Psoas muscle (tissue), 8 donors: Measurements from ENCODE around the gene UQCRHL. TPM values are rescaled to one million over a fixed set of nuclear protein-coding genes. Genes with fewer than 3 reads are reported as not detected.
"Not testable (repeated sequence)": the region's sequence is repeated elsewhere in the genome, so short reads cannot be mapped to it uniquely, and the experiment has no call there.

Experiments used
- ATAC-seq, 4 donors: fragments of 200-7000 bp; cut with Tn5 transposase; one replicate each; pipeline ENCODE4 v1.9.1; 2020; ENCODE audit warnings: moderate library complexity in 3 of 4, mild to moderate bottlenecking in 2 of 4
- DNase-seq, 2 donors: peaks; one replicate each; pipeline ENCODE4 v3.0.0-alpha.2; 2020
- H3K27ac ChIP-seq: fragments of 200-600 bp; one replicate; pipeline ENCODE4 v1.8.0; 2022
- H3K27me3 ChIP-seq, 3 donors: fragments of 200-600 bp in 1 of 3; one replicate each; pipeline versions ENCODE4 v1.6.1 to v1.8.0; 2013 to 2022; ENCODE audit warnings: low read length in 2 of 3, mild to moderate bottlenecking in 2 of 3, moderate library complexity in 1 of 3; ENCODE audit not compliant: insufficient read depth in 3 of 3
- H3K36me3 ChIP-seq, 2 donors: fragments of 200-600 bp in 1 of 2; one replicate each; pipeline versions ENCODE4 v1.6.1 to v1.8.0; 2013 to 2022; ENCODE audit warnings: low read depth in 1 of 2, mild to moderate bottlenecking in 1 of 2, moderate library complexity in 1 of 2; ENCODE audit not compliant: insufficient read depth in 1 of 2
- H3K4me1 ChIP-seq: fragments of 200-600 bp; one replicate; pipeline ENCODE4 v1.8.0; 2022
- H3K4me3 ChIP-seq: fragments of 200-600 bp; one replicate; pipeline ENCODE4 v1.8.0; 2022; ENCODE audit warnings: mild to moderate bottlenecking
- H3K9me3 ChIP-seq: fragments of 200-600 bp; one replicate; pipeline ENCODE4 v1.8.0; 2022
- CTCF ChIP-seq: fragments of 200-600 bp; IDR thresholded peaks from one replicate; pipeline ENCODE4 v1.8.0; 2022; ENCODE audit warnings: antibody characterized with exemption
- WGBS, 3 donors: extraction: QIAGEN DNeasy Blood & Tissue Kit; methylation state at CpG; one replicate each; pipeline versions ENCODE4 v1.1.6 to v1.1.7; 2013; 5-methylcytosine and 5-hydroxymethylcytosine counted together
- intact Hi-C, 2 donors: fragments of 100-400 bp; cut with DNase I; formaldehyde crosslinking; loops; one replicate each; pipeline versions ENCODE4 v1.11.0 to v1.14.2; 2022
- polyA plus RNA-seq, 3 donors: library from polyadenylated mRNA; stranded (reverse); fragments of 200-250 nt; gene quantifications; one replicate each; pipeline ENCODE4 v1.2.3, GENCODE V29; 2013
- total RNA-seq, 4 donors: library from RNA; stranded (reverse); fragmentation: NEBNext Ultra II Directional in 2 of 4; extraction: Animal tissue kit (Norgen Biotek cat#: 25700) in 2 of 4; gene quantifications; one replicate each; pipeline versions ENCODE4 v1.2.1 to v1.2.4, GENCODE V29; 2021 to 2023
- donor health status: healthy with polysubstance abuse.
- donor health status: DM: no; HTN: no; CAD: no; lungs with moderate emphysema.
- donor health status: Bipolar disorder and iron deficiency.
- donor health status: healthy.
- donor health status: DM: yes; HTN: yes; CAD: no.
- donor health status: DM: no; HTN: no; CAD: no.
- donor health status: DM: no; HTN: no; CAD: no.
- donor health status: DM: yes; HTN: yes; CAD: no.

The UQCRHL gene
- total and polyA plus RNA-seq, 7 donors: 0.97 to 7.1 (median 2.8) TPM

GRCh38 chr1:15843826-15844572 is 36.5 kb upstream of the UQCRHL start:
- Histone ChIP-seq H3K4me1 (peaks cover 11% of the 10 kb centered on the region), H3K27me3 (no peaks in the 10 kb centered on the region), H3K36me3 (no peaks in the 10 kb centered on the region), H3K9me3 (no peaks in the 10 kb centered on the region), H3K4me3 (no peak overlapping the region), H3K27ac (peak overlapping the region; percentile 72)
- no peak for TF ChIP-seq CTCF
- intact Hi-C loops: no loop called here
- WGBS, 3 donors: 23 to 37% (median 25%) methylated on average over 3 of the region's 3 CpGs
- ATAC-seq (peak in 1 of 4 donors; percentile 32), DNase-seq (no peak)

- WGBS, 3 donors: 83 to 91% (median 88%) methylated on average over 4 of the region's 4 CpGs
- H3K27me3 ChIP-seq: no peaks in the 10 kb centered on the region
- intact Hi-C loops: no loop called here
- H3K4me3 ChIP-seq: no peak overlapping the region
- no peaks in the 10 kb centered on the region for H3K9me3 ChIP-seq
- DNase-seq (no peak), ATAC-seq (no peak)
- H3K4me1 ChIP-seq: no peaks in the 10 kb centered on the region
- no peaks in the 10 kb centered on the region for H3K36me3 ChIP-seq
- no peak overlapping the region for H3K27ac ChIP-seq
- TF ChIP-seq CTCF: no peak
Measured at GRCh38 chr1:15838721-15839120, 31.3 kb upstream of the UQCRHL start.

GRCh38 chr1:15837931-15838330 is 30.5 kb upstream of the UQCRHL start:
- intact Hi-C loops: no loop called here
- WGBS, 3 donors: 83 to 94% (median 90%) methylated on average over 7 of the region's 7 CpGs
- peaks cover 5% of the 10 kb centered on the region for H3K4me1 ChIP-seq
- no peak overlapping the region for H3K4me3 ChIP-seq
- no peak for DNase-seq
- no peak for ATAC-seq
- no peaks in the 10 kb centered on the region for H3K9me3 ChIP-seq
- no peaks in the 10 kb centered on the region for H3K36me3 ChIP-seq
- TF ChIP-seq CTCF: no peak
- H3K27ac ChIP-seq: no peak overlapping the region
- H3K27me3 ChIP-seq: no peaks in the 10 kb centered on the region

- peak overlapping the region; percentile 100 for H3K27ac ChIP-seq
- ATAC-seq: no peak
- intact Hi-C loops: no loop called here
- H3K27me3 ChIP-seq: no peaks in the 10 kb centered on the region
- H3K4me3 ChIP-seq: peak overlapping the region; percentile 92
- TF ChIP-seq CTCF: no peak
- DNase-seq: peak; percentile 43 to 63
- H3K9me3 ChIP-seq: no peaks in the 10 kb centered on the region
- H3K36me3 ChIP-seq: no peaks in the 10 kb centered on the region
- H3K4me1 ChIP-seq: peaks cover 11% of the 10 kb centered on the region
- 71 to 74% (median 71%) methylated on average over 61 to 62 of the region's 62 CpGs for WGBS, 3 donors
Measured at GRCh38 chr1:15836772-15837669, 29.6 kb upstream of the UQCRHL start.

GRCh38 chr1:15836511-15836771 is 29.0 kb upstream of the UQCRHL start:
- intact Hi-C loops, H3K27me3 ChIP-seq, H3K36me3 ChIP-seq, H3K9me3 ChIP-seq, ATAC-seq: not testable (repeated sequence)
- peak in 1 of 2 donors; percentile 59 for DNase-seq
- Histone ChIP-seq H3K4me3 (peak overlapping the region; percentile 92), H3K4me1 (peaks cover 11% of the 10 kb centered on the region), H3K27ac (peak overlapping the region; percentile 100)
- 67 to 80% (median 80%) methylated on average over 14 of the region's 14 CpGs for WGBS, 3 donors
